ENCODE results near the gene NIT2. TPM values are rescaled to one million over a fixed set of nuclear protein-coding genes. Genes with fewer than 3 reads are reported as not detected.

The NIT2 gene
- total RNA-seq, 1 donor from 2014 or later: 23.6 TPM

- no peak for DNase-seq (ENCODE audit: low read depth)
Observed at GRCh38 chr3:100395679-100396431, 61.3 kb downstream of the NIT2 start.

- no peak for DNase-seq (ENCODE audit: low read depth)
Observed at GRCh38 chr3:100396967-100397366, 62.4 kb downstream of the NIT2 start.

- DNase-seq (ENCODE audit: low read depth): peak; percentile 46
Observed at GRCh38 chr3:100399341-100400071, 64.9 kb downstream of the NIT2 start.

GRCh38 chr3:100400419-100400779 lies 65.8 kb downstream of the NIT2 start:
- DNase-seq (ENCODE audit: low read depth): no peak

- peak; percentile 98 for DNase-seq (ENCODE audit: low read depth)
Observed at GRCh38 chr3:100400780-100401673, 66.5 kb downstream of the NIT2 start, which contains the start of the genes LNP1 and TOMM70. Gene LNP1 (plus strand): TSS chr3:100401539. CDS start chr3:100429730, 28,191 bp downstream. Gene TOMM70 (minus strand): TSS chr3:100401089. CDS start chr3:100400949, 140 bp downstream.

GRCh38 chr3:100401674-100402041 lies 67.1 kb downstream of the NIT2 start:
- DNase-seq (ENCODE audit: low read depth): no peak

- DNase-seq (ENCODE audit: low read depth): peak; percentile 57
Observed at GRCh38 chr3:100402256-100402655, 67.7 kb downstream of the NIT2 start.

GRCh38 chr3:100402891-100403290 lies 68.3 kb downstream of the NIT2 start:
- DNase-seq (ENCODE audit: low read depth): no peak

- no peak for DNase-seq (ENCODE audit: low read depth)
Observed at GRCh38 chr3:100403362-100404249, 69.0 kb downstream of the NIT2 start.

GRCh38 chr3:100404250-100404548 lies 69.6 kb downstream of the NIT2 start:
- DNase-seq (ENCODE audit: low read depth): no peak

- no peak for DNase-seq (ENCODE audit: low read depth)
Observed at GRCh38 chr3:100407164-100407563, 72.6 kb downstream of the NIT2 start.

- DNase-seq (ENCODE audit: low read depth): peak; percentile 83
Observed at GRCh38 chr3:100407977-100408532, 73.5 kb downstream of the NIT2 start.

Other genes with a start within 250 kb of the NIT2 start
- 10.8 and 14.4 TPM in 2 replicates for gene FILIP1L, start 220.3 kb upstream of the NIT2 start, total RNA-seq
- 57.4 and 59.9 TPM in 2 replicates for gene TBC1D23, start 73.8 kb upstream of the NIT2 start, total RNA-seq
- 102 and 107 TPM in 2 replicates for gene TOMM70, start 66.3 kb downstream of the NIT2 start, total RNA-seq
- gene LNP1, start 66.8 kb downstream of the NIT2 start, total RNA-seq: 8.3 and 8.7 TPM in 2 replicates
- gene TMEM45A, start 157.9 kb downstream of the NIT2 start, total RNA-seq: 16.9 and 17.6 TPM in 2 replicates